H1 (cell line): ENCODE results near the gene KPNA1. TPM values are rescaled to one million over a fixed set of nuclear protein-coding genes. Genes with fewer than 3 reads are reported as not detected.
A peak's percentile ranks its signal among the peaks of the same experiment; 100 is the strongest.

Experiments used
- CTCF ChIA-PET: fragments of 300-600 bp; sonication (Branson Sonifier 250); formaldehyde crosslinking; loops from one replicate; lab custom pipeline; 2021; ENCODE audit not compliant: partially characterized antibody; lab: Charles Lee
- POLR2A ChIA-PET: fragments of 300-600 bp; sonication (Branson Sonifier 250); formaldehyde crosslinking; loops from one replicate; lab custom pipeline; 2021; ENCODE audit warnings: inconsistent platforms; ENCODE audit not compliant: partially characterized antibody; lab: Charles Lee
- DNase-seq, 2 experiments: peaks; one replicate each; pipeline versions ENCODE4 v3.0.0 to v3.0.0-alpha.2; 2010 to 2022; ENCODE audit warnings: low spot score in 2 of 2, low read depth in 1 of 2, mixed read lengths in 1 of 2
- FAIRE-seq: peaks from 2 replicates; lab custom pipeline; 2011; peaks lifted over from hg19 to GRCh38; lab: Jason Lieb, UNC
- H2AFZ ChIP-seq: 2 replicates; pipeline ENCODE4 v1.8.1; 2012; ENCODE audit warnings: low read length, inconsistent platforms
- H2AK5ac ChIP-seq: 2 replicates; pipeline ENCODE4 v1.6.1; 2013; ENCODE audit warnings: low read depth, low read length
- H2BK120ac ChIP-seq: replicated peaks from 2 replicates; pipeline ENCODE3; 2013; ENCODE audit warnings: low read depth, low read length, inconsistent platforms
- H2BK12ac ChIP-seq: 2 replicates; pipeline ENCODE4 v1.6.1; 2013; ENCODE audit warnings: low read depth, low read length
- H2BK15ac ChIP-seq: 2 replicates; pipeline ENCODE4 v1.6.1; 2013; ENCODE audit warnings: low read length
- H2BK20ac ChIP-seq: 2 replicates; pipeline ENCODE4 v1.6.1; 2013; ENCODE audit warnings: low read length
- H2BK5ac ChIP-seq: 2 replicates; pipeline ENCODE4 v1.6.1; 2013; ENCODE audit warnings: low read depth, low read length
- H3K14ac ChIP-seq: 2 replicates; pipeline ENCODE4 v1.6.1; 2013; ENCODE audit warnings: inconsistent platforms; ENCODE audit not compliant: insufficient read length
- H3K18ac ChIP-seq: 2 replicates; pipeline ENCODE4 v1.6.1; 2013; ENCODE audit warnings: low read length; ENCODE audit errors: extremely low read depth
- H3K23ac ChIP-seq: 2 replicates; pipeline ENCODE4 v1.6.1; 2013; ENCODE audit warnings: inconsistent platforms; ENCODE audit not compliant: insufficient read length
- H3K23me2 ChIP-seq: 2 replicates; pipeline ENCODE4 v1.6.1; 2013; ENCODE audit warnings: low read depth, low read length
- H3K27ac ChIP-seq: 2 replicates; pipeline ENCODE4 v1.6.1; 2011; ENCODE audit warnings: low read depth, low read length, inconsistent platforms
- H3K27me3 ChIP-seq, 4 experiments: replicated peaks in 1 of 4; 1 replicate in 1 of 4; 2 replicates in 3 of 4; pipeline versions ENCODE4 v1.6.1 to v1.8.1; 2011 to 2013; ENCODE audit warnings: low read length in 3 of 4, mild to moderate bottlenecking in 3 of 4, inconsistent platforms in 2 of 4, mixed read lengths in 2 of 4, moderate library complexity in 1 of 4; ENCODE audit not compliant: control insufficient read depth in 3 of 4, insufficient read depth in 3 of 4; ENCODE audit errors: extremely low read depth in 1 of 4
- H3K36me3 ChIP-seq, 4 experiments: 2 replicates each; pipeline versions ENCODE4 v1.6.1 to v1.8.1; 2011 to 2013; ENCODE audit warnings: mild to moderate bottlenecking in 4 of 4, low read length in 3 of 4, moderate library complexity in 2 of 4, control low read depth in 1 of 4, inconsistent platforms in 1 of 4; ENCODE audit not compliant: insufficient read depth in 4 of 4, control insufficient read depth in 2 of 4
- H3K4ac ChIP-seq: replicated peaks from 2 replicates; pipeline ENCODE3; 2013; ENCODE audit warnings: low read length, low read depth, mixed read lengths, inconsistent platforms; ENCODE audit not compliant: insufficient read length
- H3K4me1 ChIP-seq, 4 experiments: replicated peaks in 1 of 4; 1 replicate in 1 of 4; 2 replicates in 3 of 4; pipeline versions ENCODE4 v1.6.1 to v1.8.1; 2011 to 2013; ENCODE audit warnings: low read length in 3 of 4, inconsistent platforms in 2 of 4, mixed read lengths in 1 of 4; ENCODE audit not compliant: insufficient read depth in 4 of 4, control insufficient read depth in 3 of 4
- H3K4me2 ChIP-seq, 2 experiments: 2 replicates each; pipeline versions ENCODE4 v1.6.1 to v1.8.1; 2011 to 2013; ENCODE audit warnings: low read depth in 2 of 2, low read length in 2 of 2, control low read depth in 1 of 2, inconsistent platforms in 1 of 2, mild to moderate bottlenecking in 1 of 2; ENCODE audit not compliant: insufficient read depth in 1 of 2
- H3K4me3 ChIP-seq, 4 experiments: fragments of 200-600, 300-600 bp in 1 of 4; sonication (generic), shearing (Covaris generic), sonication (Bioruptor Twin) in 1 of 4; 2 replicates each; pipeline versions ENCODE4 v1.5.1 to v1.8.1; 2011 to 2016; ENCODE audit warnings: low read length in 4 of 4, low read depth in 3 of 4, control low read depth in 2 of 4, inconsistent platforms in 2 of 4, mild to moderate bottlenecking in 2 of 4, mixed read lengths in 1 of 4, moderate library complexity in 1 of 4; ENCODE audit not compliant: insufficient read depth in 2 of 4; ENCODE audit errors: extremely low read depth in 1 of 4
- H3K56ac ChIP-seq: replicated peaks from 2 replicates; pipeline ENCODE3; 2013; ENCODE audit warnings: low read depth, mild to moderate bottlenecking, mixed read lengths, low read length, inconsistent platforms; ENCODE audit not compliant: insufficient read length
- H3K79me1 ChIP-seq: 2 replicates; pipeline ENCODE4 v1.6.1; 2013; ENCODE audit warnings: low read depth, low read length, control low read depth
- H3K79me2 ChIP-seq, 2 experiments: 2 replicates each; pipeline versions ENCODE4 v1.6.1 to v1.8.1; 2012 to 2013; ENCODE audit warnings: low read length in 2 of 2, mild to moderate bottlenecking in 2 of 2, inconsistent platforms in 1 of 2; ENCODE audit not compliant: insufficient read depth in 2 of 2, control insufficient read depth in 1 of 2
- H3K9ac ChIP-seq, 4 experiments: replicated peaks in 1 of 4; 1 replicate in 1 of 4; 2 replicates in 3 of 4; pipeline versions ENCODE4 v1.6.1 to v1.8.1; 2011 to 2013; ENCODE audit warnings: low read depth in 3 of 4, low read length in 3 of 4, control low read depth in 2 of 4, mild to moderate bottlenecking in 2 of 4, moderate library complexity in 2 of 4, inconsistent platforms in 1 of 4; ENCODE audit errors: extremely low read depth in 1 of 4
- H3K9me3 ChIP-seq, 2 experiments: 2 replicates each; pipeline versions ENCODE4 v1.6.1 to v1.8.1; 2012 to 2013; ENCODE audit warnings: mild to moderate bottlenecking in 2 of 2, moderate library complexity in 2 of 2, control low read depth in 1 of 2, inconsistent platforms in 1 of 2, low read depth in 1 of 2, low read length in 1 of 2, mixed read lengths in 1 of 2; ENCODE audit not compliant: insufficient read depth in 2 of 2
- H4K20me1 ChIP-seq, 2 experiments: replicated peaks in 1 of 2; 2 replicates each; pipeline versions ENCODE3 to v1.8.1; 2011 to 2013; ENCODE audit warnings: inconsistent platforms in 2 of 2, low read length in 2 of 2, mild to moderate bottlenecking in 1 of 2; ENCODE audit not compliant: insufficient read depth in 2 of 2, control insufficient read depth in 1 of 2
- H4K5ac ChIP-seq: 2 replicates; pipeline ENCODE4 v1.6.1; 2013; ENCODE audit warnings: low read length, low read depth, mixed read lengths, inconsistent platforms; ENCODE audit not compliant: insufficient read length
- H4K8ac ChIP-seq: 2 replicates; pipeline ENCODE4 v1.8.0; 2013; ENCODE audit warnings: mild to moderate bottlenecking, moderate library complexity, low read length, inconsistent platforms; ENCODE audit not compliant: insufficient read depth; ENCODE audit errors: extremely low read depth
- H4K91ac ChIP-seq: replicated peaks from 2 replicates; pipeline ENCODE3; 2013; ENCODE audit warnings: low read length, mixed read lengths, inconsistent platforms; ENCODE audit not compliant: insufficient read length
- BACH1 ChIP-seq: IDR thresholded peaks from 2 replicates; pipeline ENCODE4 v1.6.1; 2012; ENCODE audit warnings: low read length, improper control_type of control experiment
- CBX5 ChIP-seq: fragments of 300-800, 300-1000 bp; sonication (generic); IDR thresholded peaks from 2 replicates; pipeline ENCODE4 v1.7.1; 2016; ENCODE audit warnings: antibody characterized with exemption, low read length, low read depth
- GABPA ChIP-seq: IDR thresholded peaks from 2 replicates; pipeline ENCODE4 v1.6.1; 2011; ENCODE audit warnings: mild to moderate bottlenecking, low read length, moderate library complexity, borderline replicate concordance; ENCODE audit not compliant: insufficient read depth
- JUN ChIP-seq: IDR thresholded peaks from 2 replicates; pipeline ENCODE4 v1.6.1; 2011; ENCODE audit warnings: low read depth, mild to moderate bottlenecking, improper control_type of control experiment, low read length
- KDM1A ChIP-seq: fragments of 200-600, 300-600 bp; sonication (generic); IDR thresholded peaks from 2 replicates; pipeline ENCODE4 v1.7.1; 2016; ENCODE audit warnings: mild to moderate bottlenecking, low read length, borderline replicate concordance
- KDM4A ChIP-seq: IDR thresholded peaks from one replicate; pipeline ENCODE4 v1.7.1; 2012; ENCODE audit warnings: low read depth, mild to moderate bottlenecking, moderate library complexity, low read length, inconsistent platforms; ENCODE audit not compliant: severe bottlenecking
- KDM5A ChIP-seq: fragments of 200-600 bp; IDR thresholded peaks from 2 replicates; pipeline ENCODE4 v1.7.1; 2012; ENCODE audit warnings: mild to moderate bottlenecking, low read length, inconsistent platforms, mixed read lengths
- MAFK ChIP-seq: IDR thresholded peaks from 2 replicates; pipeline ENCODE4 v1.6.1; 2012; ENCODE audit warnings: low read depth, mild to moderate bottlenecking, improper control_type of control experiment, low read length
- RXRA ChIP-seq: IDR thresholded peaks from 2 replicates; pipeline ENCODE4 v1.6.1; 2011; ENCODE audit warnings: low read depth, mild to moderate bottlenecking, low read length, moderate library complexity; ENCODE audit not compliant: insufficient read depth
- SUZ12 ChIP-seq: fragments of 200-600 bp; sonication (generic); IDR thresholded peaks from 2 replicates; pipeline ENCODE4 v1.6.1; 2012; ENCODE audit warnings: mild to moderate bottlenecking, inconsistent platforms, low read length, moderate library complexity, mixed read lengths
- TAF1 ChIP-seq: IDR thresholded peaks from 2 replicates; pipeline ENCODE4 v1.6.1; 2011; ENCODE audit warnings: mild to moderate bottlenecking, low read depth, low read length
- TCF12 ChIP-seq: IDR thresholded peaks from 2 replicates; pipeline ENCODE4 v1.6.1; 2011; ENCODE audit warnings: low read depth, mild to moderate bottlenecking, low read length
- YY1 ChIP-seq: IDR thresholded peaks from 2 replicates; pipeline ENCODE4 v1.6.1; 2011; ENCODE audit warnings: low read depth, mild to moderate bottlenecking, low read length
- ZNF274 ChIP-seq: IDR thresholded peaks from 2 replicates; pipeline ENCODE4 v1.7.0; 2012; ENCODE audit warnings: low read length, borderline replicate concordance; ENCODE audit errors: extremely low read depth
- WGBS, 2 experiments: shearing (Covaris generic) in 1 of 2; methylation state at CpG; one replicate each; pipeline versions ENCODE4 v1.1.6 to v1.1.7; 2013 to 2015; ENCODE audit warnings: low lambda C conversion rate in 2 of 2, mixed read lengths in 2 of 2, inconsistent platforms in 1 of 2, low coverage in 1 of 2, missing lambda C conversion rate in 1 of 2; ENCODE audit not compliant: insufficient replicate concordance in 2 of 2, insufficient coverage in 1 of 2, insufficient read length in 1 of 2; ENCODE audit errors: extremely low coverage in 1 of 2, missing lambda C conversion rate in 1 of 2; 5-methylcytosine and 5-hydroxymethylcytosine counted together
- polyA plus RNA-seq, 7 experiments: library from polyadenylated mRNA; depleted of rRNA in 3 of 7; stranded (reverse) in 5 of 7; unstranded in 2 of 7; fragments of >200 nt in 5 of 7; fragments of 200-250 nt in 2 of 7; gene quantifications; 1 replicate in 5 of 7; 2 replicates in 1 of 7; 4 replicates in 1 of 7; pipeline versions ENCODE4 v1.2.1 to v1.2.3, GENCODE V29; 2011 to 2013; ENCODE audit warnings: missing spikeins in 2 of 7, mixed read lengths in 2 of 7
- total RNA-seq: library from RNA; stranded (reverse); fragmentation: NEBNext Ultra II Directional; extraction: Animal tissue kit (Norgen Biotek cat#: 25700); gene quantifications from 2 replicates; pipeline ENCODE4 v1.2.1, GENCODE V29; 2021
- TF ChIP-seq, protein P1 (sequence below): IDR thresholded peaks from 2 replicates; pipeline ENCODE4 v1.6.1; 2012; ENCODE audit warnings: inconsistent platforms

KPNA1 gene
- total and polyA plus RNA-seq, 2 of the 8 experiments (the other 6 are each of a cell fraction or from before 2014, with no cell fraction given): 14.8 to 63.0 TPM

- Histone ChIP-seq H2BK12ac (no peak overlapping the region), H2BK120ac (no peak overlapping the region), H3K27me3 (no peaks in the 10 kb centered on the region), H3K23me2 (no peaks in the 10 kb centered on the region), H3K36me3 (peaks cover 2 to 28% (median 20%) of the 10 kb centered on the region in 4 experiments), H3K56ac (no peak overlapping the region), H2AFZ (no peak overlapping the region), H4K5ac (no peak overlapping the region), H3K79me2 (no peaks in the 10 kb centered on the region), H2BK5ac (no peak overlapping the region), H3K27ac (no peak overlapping the region), H4K20me1 (no peaks in the 10 kb centered on the region), H2BK15ac (no peak overlapping the region), H3K23ac (no peak overlapping the region), H4K8ac (no peak overlapping the region), H3K9ac (peak overlapping the region in 1 of 4 experiments; percentile 13; a peak in 1 of 7 replicates), H3K14ac (no peak overlapping the region), H4K91ac (no peak overlapping the region), H3K4me2 (no peak overlapping the region), H3K9me3 (no peaks in the 10 kb centered on the region), H3K18ac (no peak overlapping the region), H3K79me1 (no peaks in the 10 kb centered on the region), H2BK20ac (no peak overlapping the region), H3K4ac (no peak overlapping the region), H3K4me3 (no peak overlapping the region), H3K4me1 (no peaks in the 10 kb centered on the region), H2AK5ac (no peak overlapping the region)
- FAIRE-seq: no peak
- ChIA-PET CTCF (interaction anchor here (0.6 to 1.0 kb wide), 2 partner anchors 11 to 871 kb away, joined by 3 read pairs; no protein-coding TSS in a partner anchor), POLR2A (no interaction called here)
- DNase-seq: no peak
- 90% methylated on average over 6 of the region's 6 CpGs; no CpG with 5 or more reads in 1 of the 2 experiments for WGBS, 2 experiments
- TF ChIP-seq, protein P1, sequence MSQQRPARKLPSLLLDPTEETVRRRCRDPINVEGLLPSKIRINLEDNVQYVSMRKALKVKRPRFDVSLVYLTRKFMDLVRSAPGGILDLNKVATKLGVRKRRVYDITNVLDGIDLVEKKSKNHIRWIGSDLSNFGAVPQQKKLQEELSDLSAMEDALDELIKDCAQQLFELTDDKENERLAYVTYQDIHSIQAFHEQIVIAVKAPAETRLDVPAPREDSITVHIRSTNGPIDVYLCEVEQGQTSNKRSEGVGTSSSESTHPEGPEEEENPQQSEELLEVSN: no peak
- TF ChIP-seq BACH1 (no peak), GABPA (no peak), KDM1A (no peak), TAF1 (no peak), ZNF274 (no peak), RXRA (no peak), YY1 (no peak), MAFK (no peak), JUN (no peak), SUZ12 (no peak), CBX5 (no peak), KDM5A (no peak), TCF12 (no peak), KDM4A (no peak)
Observed at GRCh38 chr3:122403489-122403888, 111.2 kb downstream of the KPNA1 start.
